Epithelial cell of prostate (primary cell): ENCODE data around the gene CYP26B1.

Experiments used
- DNase-seq: peaks from one replicate; pipeline ENCODE4 v3.0.0-alpha.2; 2011; ENCODE audit warnings: low read depth, low spot score
- H3K27ac ChIP-seq: fragments of 450-650 bp; 2 replicates; pipeline ENCODE4 v1.5.1; 2017; ENCODE audit warnings: mild to moderate bottlenecking

CYP26B1 gene

DNA sequence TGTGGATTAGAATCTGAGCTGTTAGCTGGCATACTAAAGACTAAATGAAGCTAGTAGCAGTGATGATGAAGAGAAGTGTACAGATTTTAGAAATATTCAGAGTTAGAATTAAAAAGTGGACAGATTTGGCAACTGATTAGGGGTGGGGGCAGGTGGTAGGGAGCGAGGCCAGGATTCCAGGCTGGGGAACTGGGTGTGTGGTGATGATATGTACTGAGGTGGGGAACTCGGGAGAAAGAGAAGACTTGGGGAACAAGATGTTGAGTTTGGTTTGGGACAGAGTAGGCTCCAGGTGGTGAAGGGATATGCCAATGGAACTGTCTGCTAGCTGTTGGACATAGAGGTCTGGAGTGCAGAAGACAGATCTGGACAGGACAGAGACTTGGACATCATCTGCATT is 9.2 kb upstream of the CYP26B1 start:
- DNase-seq: no peak
- H3K27ac ChIP-seq: no peak overlapping the region

DNA sequence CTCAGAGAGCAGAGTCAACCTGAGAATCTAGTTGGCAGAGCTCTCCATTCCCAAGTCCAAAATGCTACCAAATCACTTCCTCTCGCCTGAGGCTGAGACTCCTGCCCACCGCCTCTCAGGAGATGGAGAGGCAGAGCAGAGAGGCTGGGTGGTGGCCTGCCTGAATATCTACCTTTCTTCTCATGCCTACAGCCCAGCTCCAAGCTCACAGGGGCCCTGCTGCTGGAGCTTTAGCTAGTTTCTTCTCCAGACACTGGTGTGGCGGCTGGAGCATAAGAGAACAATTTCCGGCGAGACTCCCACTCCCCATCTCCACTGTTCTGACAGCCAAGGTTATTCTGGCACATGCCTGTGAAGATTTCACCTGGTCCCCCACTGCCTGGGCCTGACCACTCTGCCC is 8.1 kb upstream of the CYP26B1 start:
- DNase-seq: no peak

DNA sequence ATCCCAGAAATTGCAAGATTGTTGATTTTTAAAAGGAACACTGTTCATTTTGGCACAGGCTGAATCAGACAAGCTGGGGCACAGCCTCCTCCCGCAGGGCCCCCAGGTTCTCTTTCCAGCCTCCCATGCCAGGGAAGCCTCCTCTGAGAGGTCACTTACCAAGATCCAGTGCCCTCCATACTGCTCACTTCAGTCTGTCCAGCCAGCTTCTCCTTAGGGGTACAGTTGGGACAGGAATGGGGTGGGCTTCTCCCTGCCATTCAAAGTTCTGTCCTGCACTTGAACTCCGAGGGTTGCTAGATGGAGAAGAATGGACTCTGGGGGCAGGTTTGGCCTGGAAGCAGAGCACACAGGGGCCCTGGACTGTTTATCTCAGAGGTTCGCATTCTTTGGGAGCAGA is 7.5 kb upstream of the CYP26B1 start:
- DNase-seq: no peak
- no peak overlapping the region for H3K27ac ChIP-seq

More for the DNA sequence above, 8.1 kb upstream of the CYP26B1 start:
- H3K27ac ChIP-seq: no peak overlapping the region

DNA sequence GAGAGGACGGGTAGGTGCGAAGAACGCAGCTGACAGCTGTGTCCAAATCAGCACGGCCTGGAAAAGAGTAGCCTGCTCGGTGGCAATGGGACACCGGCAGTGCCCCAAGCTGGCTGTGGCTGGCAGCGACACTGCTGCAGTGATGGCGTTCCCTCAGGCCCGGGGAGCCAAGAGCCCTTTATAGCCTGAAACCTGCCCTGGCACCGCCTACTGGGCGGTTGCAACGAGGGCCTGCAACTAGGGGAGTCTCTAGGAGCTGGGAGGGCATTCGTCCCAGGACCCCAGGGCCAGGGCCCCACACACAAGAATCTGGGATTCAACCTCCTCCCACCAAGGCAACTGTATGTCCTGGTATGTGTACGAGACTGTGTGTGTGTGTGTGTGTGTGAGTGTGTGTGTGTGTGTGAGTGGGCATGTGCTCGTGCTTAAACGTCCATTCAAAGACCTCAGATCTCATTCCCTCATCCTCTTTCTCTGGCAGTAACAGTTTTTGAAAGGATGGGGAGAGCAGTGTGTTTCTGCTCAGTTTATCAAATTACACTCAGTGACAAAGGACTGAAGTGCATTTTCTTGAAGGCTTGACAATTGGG is 6.8 kb upstream of the CYP26B1 start:
- H3K27ac ChIP-seq: no peak overlapping the region
- no peak for DNase-seq

DNA sequence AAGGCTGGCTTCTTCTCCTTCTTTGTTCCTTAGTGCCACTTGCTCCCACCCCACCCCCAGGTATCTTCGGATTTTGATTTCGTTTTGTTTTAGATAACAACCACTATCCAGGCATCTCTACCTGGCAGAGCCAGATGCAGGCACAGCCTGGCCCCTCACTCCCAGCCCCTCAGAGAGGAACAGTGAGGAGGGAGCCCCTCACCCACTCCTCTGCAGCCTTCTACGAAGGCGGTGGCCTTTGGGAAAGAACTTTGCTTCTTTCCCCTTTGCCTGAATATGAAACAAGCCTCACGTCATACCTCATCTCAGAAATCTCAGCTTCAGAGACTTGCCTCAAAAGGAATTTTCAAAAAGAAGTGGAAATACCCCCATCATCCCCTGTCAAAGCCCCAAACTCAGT is 6.3 kb upstream of the CYP26B1 start:
- DNase-seq: no peak

DNA sequence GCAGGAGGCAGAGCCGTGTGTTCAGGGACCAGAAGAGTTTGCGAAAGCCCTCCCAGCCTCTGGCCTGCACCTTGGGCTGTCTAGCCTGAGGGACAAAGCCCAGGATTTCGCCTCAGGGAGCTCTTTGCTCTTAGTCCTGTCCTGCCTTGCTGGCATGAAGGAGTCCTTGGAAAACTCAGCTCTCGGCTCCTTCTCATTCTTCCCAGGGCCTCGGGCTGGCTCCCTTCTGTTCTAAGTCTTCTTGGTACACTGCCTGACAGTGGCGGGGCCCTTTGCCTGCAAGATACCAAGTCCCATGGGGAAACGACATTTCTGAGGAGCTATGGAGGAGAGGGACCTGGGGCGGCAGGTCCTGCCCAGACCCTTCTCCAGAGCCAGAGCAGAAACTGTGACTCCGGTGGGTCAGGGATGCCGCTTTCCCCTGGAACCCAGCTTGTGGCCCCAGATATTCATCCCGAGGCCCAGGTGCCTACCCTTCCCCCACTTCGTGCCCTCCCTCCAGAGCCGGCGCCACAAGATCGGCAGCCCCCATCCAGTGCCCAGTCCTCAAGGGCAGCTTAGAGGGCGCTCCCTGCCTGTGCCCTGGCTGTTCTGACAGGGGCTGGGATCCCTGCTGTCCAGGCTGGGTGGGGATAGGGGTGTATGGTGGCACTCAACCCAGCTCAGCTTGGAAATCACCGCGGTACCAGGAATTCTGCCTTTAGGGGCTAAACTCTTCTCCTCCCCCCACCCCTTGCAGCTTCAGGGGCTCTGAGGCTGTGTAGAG is 5.5 kb upstream of the CYP26B1 start:
- no peak for DNase-seq
- no peak overlapping the region for H3K27ac ChIP-seq

More for the DNA sequence above, 6.3 kb upstream of the CYP26B1 start:
- no peak overlapping the region for H3K27ac ChIP-seq

DNA sequence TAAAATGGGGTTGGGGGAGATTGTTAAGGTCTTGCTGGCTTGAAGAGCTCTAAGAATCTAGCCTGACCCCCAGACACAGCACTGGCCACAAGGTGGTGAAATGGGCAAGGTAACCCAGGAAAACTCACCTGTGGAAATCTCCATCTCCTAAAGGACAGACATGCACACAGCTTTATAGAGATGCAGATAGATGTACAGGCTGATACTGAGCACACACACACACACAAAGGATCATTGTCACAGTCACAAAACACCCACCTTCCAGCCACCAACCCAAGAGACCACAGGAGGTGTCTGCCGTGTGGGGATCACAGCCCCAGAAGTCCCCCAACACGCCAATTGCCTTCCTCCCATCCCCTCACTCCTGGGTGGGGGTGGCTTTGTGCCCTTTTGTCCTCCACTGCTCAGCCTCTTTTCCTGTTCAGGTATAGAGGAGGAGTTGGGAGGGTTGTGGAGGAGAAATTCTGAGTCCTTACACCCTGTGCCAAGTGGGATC is 3.2 kb upstream of the CYP26B1 start:
- no peak for DNase-seq

DNA sequence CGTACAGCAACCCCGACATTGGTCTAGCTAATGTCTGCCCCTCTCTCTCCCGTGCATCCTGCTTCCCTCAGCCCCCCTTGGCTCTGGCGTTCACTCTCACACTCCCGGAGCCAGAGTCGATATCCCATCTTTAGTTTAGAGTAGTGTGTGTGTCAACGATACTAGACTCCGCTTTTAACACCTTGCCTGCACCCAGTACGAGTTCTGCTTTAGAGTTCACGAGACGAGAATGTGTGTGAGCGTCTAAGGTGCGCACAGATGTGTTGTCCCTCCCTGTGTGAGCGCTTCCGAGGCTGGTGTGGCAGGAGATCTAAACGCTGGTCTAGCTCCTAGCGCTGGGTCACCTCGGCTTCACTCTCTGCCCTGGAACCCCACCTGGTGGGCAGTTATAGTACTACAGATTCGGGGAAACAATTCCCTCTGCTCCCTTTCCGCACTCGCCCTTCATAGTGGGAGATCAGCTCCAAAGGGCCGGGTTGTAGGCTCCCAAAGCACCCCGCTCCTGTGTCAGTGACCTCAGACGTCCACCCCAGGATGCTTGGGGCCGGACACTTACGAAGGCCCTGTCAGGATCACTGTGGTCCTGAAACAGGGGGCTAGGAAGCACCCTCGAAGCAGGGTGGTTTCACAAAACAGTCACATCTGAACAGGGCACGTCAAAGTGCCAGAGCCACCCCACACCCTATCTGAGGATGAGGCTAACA is 2.6 kb upstream of the CYP26B1 start:
- no peak overlapping the region for H3K27ac ChIP-seq
- peak; percentile 22 for DNase-seq

More for the DNA sequence above, 3.2 kb upstream of the CYP26B1 start:
- H3K27ac ChIP-seq: no peak overlapping the region

DNA sequence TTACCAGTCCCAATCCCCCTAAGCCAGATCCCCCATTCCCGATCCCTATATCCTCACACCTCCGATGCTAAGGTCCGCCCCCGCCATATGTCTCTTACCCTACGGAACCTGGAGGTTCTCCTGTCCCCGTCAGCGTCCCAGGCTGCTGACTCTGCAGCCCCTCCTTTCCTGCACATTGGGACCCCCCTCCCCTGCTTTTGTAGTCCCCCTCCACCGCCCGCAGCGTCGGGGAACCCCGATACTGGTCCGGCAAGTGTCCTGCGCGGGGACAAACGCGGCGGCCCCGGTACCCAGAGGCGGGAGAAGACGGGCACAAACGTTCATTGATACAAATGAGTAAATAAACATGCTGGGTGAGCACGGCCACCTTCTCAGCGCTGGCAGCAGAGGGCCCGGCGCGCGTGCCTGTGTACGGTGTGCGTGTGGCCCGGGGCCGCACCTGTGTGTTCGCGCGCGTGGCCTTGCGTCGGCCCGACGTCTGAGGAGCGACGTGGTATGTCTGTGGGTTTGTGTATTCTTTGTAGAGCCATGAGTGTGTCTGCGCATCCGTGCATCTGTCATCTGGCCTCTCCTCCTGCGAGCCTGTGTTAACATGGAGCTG is 2.0 kb upstream of the CYP26B1 start:
- DNase-seq: no peak
- no peak overlapping the region for H3K27ac ChIP-seq

DNA sequence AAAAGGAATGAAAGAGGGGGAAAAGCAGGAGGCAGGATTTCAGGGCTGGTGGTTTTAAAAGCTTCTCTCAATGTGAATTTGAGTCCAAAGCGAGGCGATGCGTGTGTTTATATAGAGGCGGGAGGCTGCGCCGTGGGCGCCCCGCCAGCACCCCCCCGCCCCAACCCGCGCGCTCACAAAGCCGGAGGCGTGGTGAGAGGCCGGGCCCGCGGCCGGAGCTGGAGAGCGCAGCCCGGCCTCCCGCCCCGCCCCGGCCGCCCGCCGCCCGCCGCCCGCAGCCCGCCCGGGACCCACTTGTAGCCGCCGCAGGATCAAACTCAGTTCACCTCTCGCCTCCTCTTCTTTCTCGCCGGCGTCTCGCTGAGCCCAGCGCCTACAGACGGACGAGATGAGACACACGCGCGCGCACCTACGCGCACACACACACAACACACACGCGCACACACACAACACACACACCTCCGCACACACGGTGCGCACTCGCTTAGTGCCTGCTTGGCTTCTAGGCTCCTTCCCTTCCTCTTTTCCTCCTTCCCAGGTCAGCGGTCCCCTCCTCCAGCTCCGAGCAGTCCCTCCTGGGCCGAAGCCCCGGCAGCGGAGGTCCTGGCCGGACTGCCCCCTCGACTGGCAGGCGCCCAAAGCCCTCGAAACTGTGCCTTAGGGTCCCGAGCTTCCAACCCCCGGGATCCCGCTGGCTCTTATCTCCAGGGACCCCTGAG is 1.3 kb upstream of the CYP26B1 start:
- H3K27ac ChIP-seq: no peak overlapping the region
- DNase-seq: no peak

DNA sequence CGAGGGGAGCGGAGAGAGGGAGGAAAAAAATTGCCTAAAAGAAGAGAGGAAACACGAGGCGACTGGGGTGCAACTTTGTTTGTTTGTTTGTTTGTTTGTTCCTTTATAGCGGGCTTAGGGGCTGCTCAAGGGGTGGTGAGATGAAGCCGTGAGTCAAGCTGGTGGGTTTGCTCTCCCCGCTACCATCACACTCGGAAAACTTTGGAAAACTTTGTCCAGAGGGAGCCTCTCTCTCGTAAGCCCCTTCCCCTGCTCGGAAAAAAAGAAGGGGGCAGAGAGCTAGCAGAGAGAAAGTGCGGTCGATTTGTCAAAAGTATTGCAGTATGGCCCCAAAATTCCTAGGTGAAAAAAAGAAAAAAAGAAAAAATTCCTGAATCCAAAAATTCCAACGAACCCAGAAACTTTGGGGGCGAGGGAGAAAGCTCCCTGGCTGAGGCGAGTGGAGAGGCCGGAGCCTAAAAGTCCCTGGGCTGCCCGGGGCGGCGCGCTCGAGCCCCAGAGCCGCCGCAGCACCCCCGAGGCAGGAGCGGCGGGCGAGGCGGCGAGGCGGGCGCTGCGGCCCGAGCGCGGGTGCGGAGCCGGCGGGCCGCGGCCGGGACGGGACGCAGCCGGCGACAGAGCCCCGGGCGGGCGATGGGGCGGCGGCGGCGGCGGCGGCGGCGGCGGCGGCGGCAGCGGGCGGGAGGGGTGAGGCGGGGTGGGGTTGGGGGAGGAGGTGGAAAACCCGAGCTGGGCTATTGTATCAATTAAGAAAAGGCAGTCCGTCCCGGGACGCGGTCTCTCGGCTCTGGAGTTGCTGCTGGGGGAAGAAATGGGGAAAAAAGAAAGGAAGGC is 558 bp upstream of the CYP26B1 start:
- H3K27ac ChIP-seq: no peak overlapping the region
- no peak for DNase-seq

DNA sequence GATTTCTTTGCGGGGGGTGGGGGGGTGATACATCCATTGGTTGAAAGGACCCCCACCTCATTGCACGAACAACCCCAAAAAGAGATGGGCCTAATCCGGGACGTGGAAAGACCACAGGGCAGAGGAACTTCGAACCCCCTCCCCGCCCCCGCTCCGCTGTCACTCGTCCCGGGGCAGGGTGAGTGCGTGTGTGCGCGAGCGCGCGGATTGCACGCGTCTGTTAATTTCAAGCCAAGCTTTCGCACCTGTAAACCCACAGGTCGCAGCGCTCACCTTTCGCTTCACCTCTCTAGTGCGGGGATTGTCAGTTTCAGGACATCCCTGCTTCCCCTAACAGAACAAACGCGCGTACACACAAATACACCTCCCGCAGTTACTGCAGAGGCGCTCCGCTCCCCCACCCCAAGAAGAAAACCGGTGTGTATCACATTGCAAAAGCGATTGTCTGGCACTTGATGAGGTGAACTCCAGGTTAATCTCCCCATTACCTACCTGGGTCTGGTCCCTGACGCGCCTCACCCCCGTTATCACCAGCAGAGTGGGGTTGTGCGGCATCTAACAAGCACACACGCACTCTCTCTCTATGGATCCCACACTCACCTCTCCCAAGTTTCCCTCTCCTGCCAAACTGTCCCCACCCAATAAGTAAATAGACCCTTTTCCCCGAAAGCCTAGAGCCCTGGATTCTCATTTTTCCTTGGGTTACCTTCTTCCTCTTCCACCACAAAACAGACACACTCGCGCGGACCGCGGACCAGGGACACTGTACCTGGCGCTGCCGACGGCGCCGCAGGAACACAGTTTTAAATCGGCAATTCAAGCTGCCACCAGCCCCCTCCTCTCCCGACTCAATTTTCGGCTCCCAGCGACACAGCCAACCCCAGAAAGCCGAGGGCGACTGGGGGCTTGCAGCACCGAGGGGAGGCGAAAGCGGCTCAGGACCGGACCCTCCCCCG is 1.0 kb downstream of the CYP26B1 start:
- no peak for DNase-seq
- H3K27ac ChIP-seq: no peak overlapping the region

DNA sequence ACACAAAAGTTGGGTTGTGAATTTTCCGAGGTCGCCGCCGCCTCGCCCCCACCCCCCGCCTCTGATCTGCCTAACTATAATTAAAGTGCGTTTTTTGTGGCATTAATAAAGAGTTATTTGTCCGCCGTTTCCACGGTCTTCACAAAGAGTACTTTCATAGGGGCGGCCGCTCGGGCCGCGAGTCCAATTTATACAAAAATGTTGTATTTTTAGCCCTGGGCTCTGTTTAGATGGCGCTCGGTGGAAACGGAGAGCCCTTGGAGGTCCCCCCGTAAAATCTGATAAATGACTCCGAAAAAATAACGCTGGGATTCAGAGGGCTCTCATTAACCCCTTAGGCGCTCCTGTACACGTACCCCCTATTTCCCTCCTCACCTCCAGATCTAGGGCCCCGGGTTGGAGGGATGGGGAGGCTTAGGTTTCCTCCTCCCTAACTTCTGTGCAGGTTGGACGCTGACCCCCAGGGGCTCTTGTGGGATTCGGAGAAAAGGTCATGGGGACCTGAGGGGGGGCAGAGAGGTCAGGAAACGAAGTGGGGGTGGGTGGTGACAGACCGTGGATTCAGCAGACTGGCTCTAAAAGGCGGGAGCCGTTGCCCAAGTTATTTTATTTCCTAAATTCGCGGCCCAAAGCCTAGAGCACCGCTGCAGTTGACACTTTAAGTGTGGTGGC is 1.9 kb downstream of the CYP26B1 start:
- DNase-seq: no peak
- no peak overlapping the region for H3K27ac ChIP-seq

DNA sequence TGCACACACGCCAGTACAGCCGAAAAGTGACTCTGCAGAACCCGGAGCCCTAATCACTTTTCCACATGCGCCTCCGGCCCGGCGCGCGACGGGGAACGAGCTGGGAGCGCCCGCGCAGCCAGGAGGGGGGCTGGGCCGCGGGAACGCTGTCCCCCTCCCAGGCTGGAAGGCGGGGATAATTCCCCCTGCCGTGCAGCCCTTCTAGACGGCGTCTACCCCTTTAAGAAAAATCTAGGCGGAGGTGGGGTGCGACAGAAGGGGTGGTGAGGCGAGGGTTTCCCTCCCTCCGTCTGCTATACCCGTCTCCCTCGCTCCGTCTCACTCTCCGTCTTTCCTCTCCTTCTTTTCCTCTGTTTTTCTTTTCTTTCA is 2.4 kb downstream of the CYP26B1 start:
- no peak for DNase-seq
- no peak overlapping the region for H3K27ac ChIP-seq

DNA sequence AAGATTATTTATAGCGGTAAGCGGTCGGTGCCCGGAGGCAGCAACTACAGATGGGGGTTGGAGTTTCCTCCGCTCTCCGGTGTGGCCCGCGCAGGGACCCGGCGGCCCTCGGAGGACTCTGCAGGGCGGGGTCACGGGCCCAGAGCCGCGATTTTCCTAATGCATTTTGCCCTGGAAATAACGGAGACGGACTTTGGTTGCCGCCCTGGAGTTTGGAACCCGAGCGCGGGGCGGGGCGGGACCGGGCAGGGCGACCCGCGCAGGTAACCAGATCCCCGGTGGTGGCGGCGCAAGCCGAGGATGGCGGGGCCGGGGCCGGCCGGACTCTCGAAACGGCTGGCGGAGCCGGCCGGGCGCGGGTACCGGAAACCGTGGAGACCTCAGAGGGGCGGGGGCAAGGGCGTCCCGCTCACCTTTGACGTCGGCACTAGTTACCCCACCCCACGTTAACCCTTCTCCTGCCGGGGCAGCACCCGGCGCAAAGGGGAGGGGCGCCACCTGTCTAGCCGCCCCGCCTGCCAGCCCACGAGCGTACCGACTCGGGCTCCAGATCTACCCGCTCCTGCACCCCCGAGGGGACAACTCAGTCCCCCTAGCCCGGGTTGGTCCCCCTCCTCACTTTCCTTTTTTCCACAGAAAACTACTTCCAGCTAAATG is 2.9 kb downstream of the CYP26B1 start:
- DNase-seq: no peak
- H3K27ac ChIP-seq: no peak overlapping the region

DNA sequence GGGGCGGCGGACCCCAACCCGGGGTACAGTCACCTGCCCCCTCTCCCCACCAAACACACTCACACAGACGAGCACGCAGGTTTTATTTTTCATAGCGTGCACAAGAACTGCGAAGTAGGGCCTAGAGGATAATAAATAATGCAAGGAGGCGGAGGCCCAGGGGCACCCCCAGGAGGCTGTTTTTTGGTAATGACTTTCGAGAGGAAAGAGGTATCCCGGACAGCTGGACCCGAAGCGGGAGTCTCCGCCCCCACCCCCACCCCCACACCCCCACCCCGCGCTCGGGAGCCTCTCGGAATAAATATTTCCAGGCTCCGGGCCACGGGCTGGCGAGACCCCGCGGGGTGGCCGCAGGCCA is 3.4 kb downstream of the CYP26B1 start:
- H3K27ac ChIP-seq: no peak overlapping the region
- DNase-seq: no peak

DNA sequence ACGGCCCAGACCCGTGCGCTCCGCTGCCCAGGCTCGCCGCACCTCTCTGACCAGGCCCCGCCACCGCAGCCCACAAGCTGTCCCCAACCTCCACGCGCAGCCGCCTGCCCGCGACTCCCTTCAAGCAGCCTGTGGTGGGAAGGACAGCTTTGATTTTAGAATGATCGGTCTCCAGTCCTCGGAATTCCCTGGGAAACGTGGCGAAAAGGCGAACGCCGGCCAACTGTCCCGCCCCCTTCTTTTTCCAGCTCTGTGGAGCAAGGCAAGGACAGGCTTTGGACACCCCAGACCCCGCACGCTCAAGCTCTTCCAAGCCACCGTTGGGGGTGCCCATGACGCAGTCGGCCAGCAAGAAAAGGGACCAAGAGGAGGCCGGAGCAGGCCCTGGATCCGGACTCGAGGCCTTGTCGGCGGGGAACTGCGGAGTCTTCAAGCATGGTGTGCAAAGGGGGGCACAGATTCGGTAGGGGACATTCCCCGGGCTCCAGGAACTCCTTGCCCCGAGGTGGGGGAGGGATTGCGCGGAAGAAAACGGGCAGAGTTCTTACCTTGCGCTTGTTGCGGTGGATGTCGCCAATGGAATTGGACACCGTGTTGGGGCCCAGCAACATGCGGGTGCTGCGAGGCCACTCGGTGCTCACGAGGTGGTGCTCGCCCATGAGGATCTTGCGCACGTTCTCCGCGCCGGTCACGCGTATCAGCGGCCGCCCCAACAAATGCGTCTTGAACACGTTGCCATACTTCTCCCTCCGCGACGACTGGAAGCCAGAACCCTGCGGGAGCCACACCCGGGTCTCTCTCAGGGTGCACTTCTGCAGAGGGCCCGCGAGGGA is 4.0 kb downstream of the CYP26B1 start:
- H3K27ac ChIP-seq: no peak overlapping the region
- DNase-seq: no peak
